Measurements from ENCODE around the gene CYSRT1.

- no peak for TF ChIP-seq CTCF (conservative IDR thresholded peaks at IDR 0.05 in 1 of 2, IDR thresholded peaks at IDR 0.05 in 1 of 2; ENCODE audit: low read depth in 1 of 2, low read length in 2 of 2)
- TF ChIP-seq EZH2 (IDR thresholded peaks at IDR 0.05; ENCODE audit: low read length, missing control alignments) = no peak
Measured at GRCh38 chr9:137212520-137212919, 12.5 kb upstream of the CYSRT1 start.

Measured in fibroblast of lung (primary cell).